GM19035 (cell line): ENCODE data around the gene LPAR1.
"Not testable (repeated sequence)": the region's sequence is repeated elsewhere in the genome, so short reads cannot be mapped to it uniquely, and the experiment has no call there.

Source experiments
- ATAC-seq: cut with Tn5 transposase; IDR thresholded peaks from one replicate; pipeline ENCODE4 v1.9.1; 2021; ENCODE audit not compliant: unreplicated experiment

LPAR1 gene

DNA sequence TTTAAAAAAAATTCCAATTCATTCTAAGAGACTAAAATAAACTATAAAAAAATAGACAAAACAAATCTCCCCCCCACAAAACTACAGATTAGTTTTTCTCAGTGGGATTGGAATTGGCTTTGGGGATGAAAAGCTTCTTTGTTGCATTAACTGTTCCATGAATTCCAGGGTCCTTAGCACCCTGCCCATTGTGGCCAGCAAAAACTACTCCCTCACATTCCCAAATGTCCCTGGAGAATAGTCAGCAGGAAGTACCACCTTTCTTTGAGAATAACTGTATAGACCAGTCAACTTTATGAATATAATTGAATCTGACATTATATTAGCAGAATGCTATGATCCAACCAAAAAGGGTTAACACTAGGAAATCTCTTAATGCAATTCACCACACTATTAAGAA, 147.9 kb downstream of the LPAR1 start:
- no peak for ATAC-seq

DNA sequence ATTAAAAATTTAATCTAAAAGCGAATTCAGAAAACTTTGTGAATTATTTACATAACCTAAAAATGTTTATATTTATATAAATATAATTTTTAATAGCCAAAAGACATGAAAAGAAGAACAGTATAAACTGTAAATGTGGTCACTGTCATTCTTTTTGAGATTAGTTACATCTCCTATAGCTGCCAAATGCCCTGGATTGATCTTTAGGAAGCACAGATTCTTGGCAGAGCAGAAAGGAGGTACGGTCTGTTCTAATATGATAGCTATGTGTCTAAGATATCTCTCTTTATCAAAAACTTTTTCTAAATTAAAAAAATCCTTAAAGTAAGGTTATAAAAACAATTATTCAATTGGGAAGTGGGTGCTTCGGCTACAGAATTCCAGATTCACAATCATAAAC, 151.0 kb downstream of the LPAR1 start:
- no peak for ATAC-seq

DNA sequence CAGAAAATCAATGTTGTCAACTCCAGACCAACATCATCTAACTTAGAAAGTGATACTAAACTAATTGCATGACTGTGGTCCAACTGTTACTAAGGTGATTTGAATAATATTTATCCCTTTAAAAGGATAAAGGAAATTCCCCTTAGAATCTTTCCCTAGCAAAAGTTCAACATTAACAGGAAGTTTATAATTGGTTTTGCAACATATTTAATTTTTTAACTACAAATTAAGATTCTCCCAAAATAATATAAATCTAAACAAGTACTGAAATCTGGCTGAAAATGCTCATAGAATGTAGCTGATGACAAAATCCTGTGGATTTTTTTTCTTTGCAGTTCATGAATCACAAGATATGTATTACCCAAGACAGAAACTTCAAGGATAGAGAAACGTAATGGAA, 151.4 kb downstream of the LPAR1 start:
- no peak for ATAC-seq

DNA sequence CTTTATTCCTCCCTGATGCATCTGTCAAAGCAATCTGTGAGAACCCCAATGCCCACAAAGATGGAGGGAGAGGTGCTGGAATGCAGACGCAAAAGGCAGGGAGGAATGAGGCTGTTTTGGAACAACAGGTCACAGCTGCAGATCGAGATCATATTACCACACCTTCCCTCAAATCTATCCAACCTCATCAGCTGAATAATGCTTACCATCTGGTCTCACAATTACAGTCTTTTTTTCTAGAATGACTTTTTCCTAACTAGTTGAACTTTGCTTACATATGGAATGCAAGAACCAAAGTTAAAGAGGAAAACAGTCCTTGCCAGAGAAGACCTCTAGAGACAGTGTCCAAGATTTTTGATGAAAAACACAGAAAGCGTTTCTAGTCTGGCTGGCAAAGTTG, 158.1 kb downstream of the LPAR1 start:
- ATAC-seq: no peak

DNA sequence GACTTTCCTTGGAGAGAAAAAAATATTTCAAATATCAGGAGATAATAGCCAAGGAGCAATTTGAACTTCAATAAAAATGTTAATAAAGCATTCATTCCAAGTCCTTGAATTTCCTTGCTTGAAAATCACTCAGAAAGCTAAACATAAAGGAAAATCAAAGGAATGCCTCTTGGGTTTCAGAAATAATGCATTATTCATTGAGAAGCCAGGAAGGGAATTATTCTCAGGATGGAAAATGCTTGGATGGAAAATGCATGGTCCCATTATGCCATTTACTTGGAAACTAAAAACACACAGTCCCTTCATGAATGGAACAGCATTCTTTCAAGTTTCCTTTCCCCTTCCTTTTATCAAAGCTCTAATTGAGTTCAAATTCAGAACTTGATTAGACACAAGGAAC, 160.9 kb downstream of the LPAR1 start:
- ATAC-seq: no peak

DNA sequence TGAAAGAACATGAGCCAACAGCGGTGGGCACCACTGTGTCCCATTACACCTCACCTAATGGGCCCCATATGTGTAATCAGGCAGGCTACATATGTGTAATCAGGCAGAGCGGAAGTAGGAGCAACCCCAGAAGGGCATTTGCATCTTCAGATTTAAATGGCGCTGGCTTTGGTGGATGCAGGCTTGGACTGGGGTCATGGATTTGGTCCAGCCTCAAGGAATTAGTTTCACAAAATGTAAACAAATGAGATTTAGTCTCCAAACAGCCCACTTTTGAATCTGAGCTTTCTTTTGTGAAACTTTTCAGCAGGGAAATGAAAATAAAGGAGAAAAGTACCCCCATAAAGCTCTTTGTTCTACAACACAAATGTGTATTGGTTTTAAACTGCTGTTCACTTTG, 161.3 kb downstream of the LPAR1 start:
- ATAC-seq: no peak

DNA sequence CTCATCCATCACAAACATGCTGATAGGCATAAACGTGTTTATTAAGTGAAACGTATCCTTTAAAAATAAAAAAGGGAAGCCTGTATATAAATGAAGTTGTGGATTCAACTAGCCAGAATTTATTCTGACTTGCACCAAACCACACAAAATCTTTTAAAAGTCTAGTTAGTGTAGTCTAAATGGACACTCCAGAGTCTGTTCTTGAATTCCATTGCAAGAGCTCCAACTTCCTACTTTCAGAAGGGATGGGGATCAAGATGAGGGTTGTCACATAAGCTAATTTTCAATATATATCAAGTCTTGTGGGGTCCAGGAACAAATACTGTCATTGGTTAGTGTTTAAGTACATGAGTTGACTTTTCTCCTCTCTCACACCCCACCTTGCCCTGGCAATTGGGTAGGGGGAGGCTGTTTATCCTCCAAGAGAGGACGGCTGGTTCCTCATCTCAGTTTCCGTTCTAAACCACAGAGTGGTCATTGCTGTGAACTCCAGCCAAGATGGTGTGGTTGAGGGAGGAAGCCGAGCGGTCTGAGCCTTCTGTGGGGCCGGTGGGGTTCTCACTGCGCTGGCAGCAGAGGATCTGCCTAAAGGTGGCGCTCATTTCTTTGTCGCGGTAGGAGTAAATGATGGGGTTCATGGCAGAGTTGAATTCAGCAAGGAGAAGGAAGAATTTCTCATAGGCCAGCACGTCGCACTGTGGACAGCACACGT, 163.2 kb downstream of the LPAR1 start:
- ATAC-seq: peak; percentile 82

DNA sequence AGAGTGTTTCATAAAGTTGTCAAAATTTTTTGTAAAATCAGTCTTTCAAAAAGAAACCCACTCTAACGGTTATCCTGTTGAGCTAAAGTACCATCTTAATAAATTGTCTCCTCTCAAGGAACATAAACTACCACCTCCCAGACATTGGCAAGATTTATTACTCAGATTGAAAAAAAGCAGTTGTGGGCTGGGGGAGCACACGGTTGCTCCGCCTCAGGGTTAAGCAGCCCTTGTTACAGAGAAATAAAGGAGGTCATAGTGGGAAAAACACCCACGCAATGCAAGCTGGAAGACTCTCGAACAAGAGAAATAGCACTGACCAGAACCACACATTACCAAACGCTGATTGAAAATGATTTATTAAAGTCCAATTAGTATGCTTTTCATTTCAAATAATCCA, 165.3 kb downstream of the LPAR1 start:
- ATAC-seq: no peak

DNA sequence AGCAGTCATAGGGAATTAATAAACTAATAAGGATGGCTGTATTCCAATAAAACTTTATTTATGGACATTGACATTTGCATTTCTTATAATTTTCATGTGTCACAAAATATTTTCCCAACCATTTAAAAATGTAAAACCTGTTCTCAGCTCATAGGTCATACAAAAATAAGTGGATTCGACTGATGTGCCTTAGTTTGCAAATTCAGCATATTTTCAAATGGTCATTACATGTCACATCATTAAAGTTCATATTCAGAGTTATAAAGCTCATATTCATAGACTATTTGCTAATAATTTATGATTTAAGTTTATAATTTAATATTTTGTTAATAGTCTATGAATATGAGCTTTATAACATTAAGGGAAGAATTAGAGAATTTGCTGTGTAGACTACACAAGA, 166.5 kb downstream of the LPAR1 start:
- ATAC-seq: no peak

DNA sequence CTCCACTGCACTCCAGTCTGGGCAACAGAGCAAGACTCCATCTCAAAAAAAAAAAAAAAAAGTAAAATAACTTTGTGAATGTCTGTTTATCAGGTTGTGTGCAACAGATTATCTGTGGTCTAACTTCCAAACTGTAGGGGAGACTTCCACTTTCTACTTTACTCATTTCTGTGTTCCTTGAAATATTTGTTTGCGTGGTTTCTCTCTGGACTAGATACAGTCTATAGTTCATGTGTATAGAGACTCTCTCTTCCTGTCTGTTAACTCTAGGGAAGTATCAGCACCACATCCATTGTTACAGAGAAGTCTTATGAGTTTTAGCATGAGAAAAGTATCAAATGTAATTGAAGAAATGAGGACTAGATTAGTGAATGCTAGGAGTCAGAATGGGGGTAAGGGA, 168.3 kb downstream of the LPAR1 start:
- no peak for ATAC-seq

DNA sequence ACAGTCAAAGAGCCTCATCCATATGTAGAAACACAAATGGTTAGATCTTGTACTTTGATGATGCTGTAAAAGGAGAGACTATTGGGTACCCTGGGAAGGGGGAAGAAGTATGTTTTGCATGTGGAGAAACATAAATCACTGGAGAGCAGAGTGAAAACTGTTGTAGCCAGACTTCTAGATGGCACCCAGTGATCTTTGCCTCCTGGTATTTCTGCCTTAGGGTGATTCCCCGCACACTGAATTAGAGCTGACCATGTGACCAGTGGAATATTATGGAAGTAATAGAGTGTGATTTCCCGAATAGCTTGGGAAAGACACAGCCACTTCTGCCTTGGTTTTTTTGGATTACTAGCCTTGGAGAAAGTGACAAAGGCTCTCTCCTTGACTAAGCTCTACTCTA, 174.3 kb downstream of the LPAR1 start:
- no peak for ATAC-seq

DNA sequence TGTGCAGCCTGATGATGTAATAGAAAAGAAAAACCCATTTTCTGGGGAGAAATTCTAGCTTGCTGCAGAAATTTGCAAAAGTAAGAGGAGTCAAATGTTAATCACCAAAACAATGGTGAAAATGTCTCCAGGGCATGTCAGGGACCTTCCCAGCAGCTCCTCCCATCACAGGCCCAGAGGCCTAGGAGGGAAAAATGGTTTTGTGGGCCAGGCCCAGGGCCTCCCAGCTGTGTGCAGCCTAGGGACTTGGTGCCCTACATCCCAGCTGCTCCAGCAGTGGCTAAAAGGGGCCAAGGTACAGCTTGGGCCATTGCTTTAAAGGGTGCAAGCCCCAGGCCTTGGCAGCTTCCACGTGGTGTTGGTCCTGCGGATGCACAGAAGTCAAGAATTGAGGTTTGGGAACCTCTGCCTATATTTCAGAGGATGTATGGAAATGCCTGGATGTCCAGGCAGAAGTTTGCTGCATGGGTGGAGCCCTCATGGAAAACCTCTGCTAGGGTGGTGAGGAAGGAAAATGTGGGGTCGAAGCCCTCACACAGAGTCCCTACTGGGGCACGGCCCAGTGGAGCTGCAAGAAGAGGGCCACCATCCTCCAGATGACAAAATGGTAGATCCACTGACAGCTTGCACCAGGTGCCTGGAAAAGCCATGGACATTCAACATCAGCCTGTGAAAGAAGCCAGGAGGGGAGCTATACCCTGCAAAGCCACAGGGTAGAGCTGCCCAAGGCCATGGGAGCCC, 176.7 kb downstream of the LPAR1 start:
- not testable (repeated sequence) for ATAC-seq

DNA sequence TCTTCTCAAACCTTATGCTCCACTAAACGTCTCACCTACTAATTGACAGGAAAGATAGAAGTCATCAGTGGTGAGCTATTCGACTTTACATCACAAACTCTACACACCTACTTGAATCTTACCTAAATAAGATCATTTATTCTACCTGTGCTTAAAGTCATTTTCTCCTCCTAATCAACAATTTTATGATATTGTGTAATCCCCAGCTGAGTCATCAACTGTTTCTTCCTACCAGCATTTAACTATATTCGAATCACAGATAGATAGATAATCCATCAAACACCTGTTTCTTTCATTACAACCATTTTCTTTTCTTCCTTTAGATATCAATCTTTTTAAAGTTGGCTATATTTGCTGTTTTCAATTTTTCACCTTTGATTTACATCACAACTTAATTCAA, 181.5 kb downstream of the LPAR1 start:
- ATAC-seq: no peak

DNA sequence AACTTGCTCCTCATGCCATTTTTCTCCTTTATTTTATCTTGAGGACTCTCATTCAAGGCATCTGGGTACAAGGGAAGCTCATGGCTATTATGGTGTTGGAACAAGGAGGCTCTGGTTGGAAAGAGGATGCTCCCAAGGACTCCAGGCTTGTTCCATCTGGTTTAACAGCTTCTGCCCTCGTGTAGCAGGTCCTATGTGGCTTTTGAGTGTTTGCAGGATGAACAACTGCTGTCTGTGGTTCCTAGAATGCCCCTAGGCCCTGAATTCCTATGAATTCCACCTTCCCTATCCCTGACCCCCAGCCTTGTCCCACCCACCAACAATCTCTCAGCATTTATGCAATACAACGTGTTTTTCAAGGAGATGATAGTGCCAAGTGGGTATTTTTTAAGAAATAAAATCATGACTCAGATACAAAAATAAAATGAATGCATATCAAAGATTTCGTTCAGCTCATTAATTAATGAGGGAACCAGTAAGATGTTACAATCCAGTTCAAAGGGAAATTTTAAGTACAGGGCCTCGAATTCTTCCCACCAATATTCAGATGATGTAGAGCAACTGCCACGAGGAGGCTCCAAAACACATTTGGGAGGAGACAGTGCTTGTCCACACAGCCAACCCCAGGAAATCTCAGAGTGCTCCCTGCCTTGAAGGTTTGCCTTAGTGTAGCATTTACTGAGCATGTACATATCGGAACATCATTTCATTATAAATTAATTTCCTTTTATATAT, 187.7 kb downstream of the LPAR1 start:
- no peak for ATAC-seq

DNA sequence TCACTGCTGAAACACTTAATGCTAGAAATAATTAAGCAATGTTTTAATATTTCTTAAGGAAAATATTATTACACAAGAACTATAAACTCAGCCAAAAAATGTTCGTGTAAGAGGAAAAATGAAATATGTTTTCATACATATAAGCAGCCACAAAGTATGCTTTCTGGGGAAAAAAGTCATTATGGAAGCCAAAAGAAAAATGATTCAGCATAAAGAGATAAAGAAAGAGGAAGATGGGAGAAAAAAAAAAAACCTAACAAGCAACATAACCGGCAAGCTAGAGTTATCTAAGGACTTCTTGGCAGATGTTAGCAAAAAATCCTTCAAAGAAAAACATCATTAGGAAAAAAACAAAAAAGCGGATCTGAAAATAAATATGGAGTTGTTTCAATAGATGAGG, 190.6 kb downstream of the LPAR1 start:
- no peak for ATAC-seq

DNA sequence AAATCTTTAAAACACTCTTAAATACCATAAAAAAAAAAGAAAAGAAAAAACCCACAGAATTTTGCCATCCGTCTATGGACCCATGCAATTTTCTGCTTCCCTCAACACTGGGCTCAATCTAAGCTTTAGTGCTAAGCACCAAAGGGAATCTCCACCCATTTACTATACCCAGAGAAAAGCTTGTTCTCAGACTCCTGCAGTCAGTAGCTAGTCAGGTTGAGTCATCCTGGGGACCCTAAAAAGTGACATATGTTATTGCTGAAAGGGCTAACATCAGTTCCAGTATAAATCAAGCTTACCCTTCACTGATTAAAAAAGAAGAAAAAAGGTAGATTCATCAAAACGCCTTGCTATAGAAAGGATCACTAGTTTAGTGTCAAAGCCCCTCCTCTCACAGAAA, 192.1 kb downstream of the LPAR1 start:
- no peak for ATAC-seq

DNA sequence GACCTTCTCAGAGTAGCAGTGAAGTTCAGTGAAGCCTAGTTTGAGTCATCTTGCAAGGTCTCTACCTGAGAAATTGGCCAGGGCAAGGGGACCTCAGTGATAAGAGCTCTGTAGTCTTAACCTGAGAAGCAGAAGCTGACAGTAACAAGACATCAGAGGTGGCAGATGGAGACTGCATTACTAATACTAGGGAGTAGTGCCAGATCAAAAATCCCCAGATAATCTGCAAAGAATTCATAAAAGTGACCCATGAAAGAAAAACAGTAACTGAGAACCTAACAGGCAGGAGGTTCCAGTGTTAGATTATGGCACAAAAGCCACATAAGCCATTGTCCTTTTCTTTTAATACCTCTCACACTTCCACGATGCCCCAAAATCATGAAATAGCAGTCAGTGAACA, 194.1 kb downstream of the LPAR1 start:
- no peak for ATAC-seq

DNA sequence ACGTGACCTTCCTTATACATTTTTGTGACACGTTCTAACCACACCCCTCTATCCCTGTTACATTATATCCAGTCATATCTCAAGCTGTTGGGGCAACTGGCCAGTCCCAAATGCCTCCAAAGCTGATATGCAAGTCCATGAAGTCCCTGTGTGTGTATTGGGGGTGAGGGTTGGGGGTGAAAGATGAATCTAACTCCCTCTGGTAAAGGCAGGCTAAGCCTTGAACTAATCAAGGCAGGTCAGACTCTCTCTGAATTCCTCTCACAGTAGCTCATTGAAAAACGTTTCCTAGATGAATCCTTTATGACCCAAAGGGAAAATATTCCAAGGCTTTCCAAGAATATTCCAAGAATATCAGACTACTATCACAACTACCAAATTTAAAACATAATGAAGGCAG, 195.3 kb downstream of the LPAR1 start:
- no peak for ATAC-seq

DNA sequence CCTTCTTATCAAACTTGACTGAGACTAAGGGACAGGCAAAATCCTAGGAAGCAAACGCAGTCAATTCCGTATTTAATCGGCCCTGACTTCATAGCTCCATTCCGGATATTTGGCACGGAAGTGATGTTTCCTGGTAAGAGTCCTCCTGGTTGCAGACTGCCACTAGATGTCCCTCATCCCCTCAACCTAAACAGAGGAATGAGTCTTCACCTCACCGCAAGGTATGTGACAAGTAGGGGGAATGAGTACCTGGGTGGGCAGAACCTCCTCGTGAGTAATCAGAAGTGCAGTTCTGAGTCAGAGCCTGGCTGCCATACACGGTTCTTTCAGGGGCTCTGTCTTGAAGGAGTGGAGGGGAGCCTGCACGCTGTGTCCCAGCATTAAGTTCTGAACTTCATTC, 196.1 kb downstream of the LPAR1 start:
- ATAC-seq: no peak

DNA sequence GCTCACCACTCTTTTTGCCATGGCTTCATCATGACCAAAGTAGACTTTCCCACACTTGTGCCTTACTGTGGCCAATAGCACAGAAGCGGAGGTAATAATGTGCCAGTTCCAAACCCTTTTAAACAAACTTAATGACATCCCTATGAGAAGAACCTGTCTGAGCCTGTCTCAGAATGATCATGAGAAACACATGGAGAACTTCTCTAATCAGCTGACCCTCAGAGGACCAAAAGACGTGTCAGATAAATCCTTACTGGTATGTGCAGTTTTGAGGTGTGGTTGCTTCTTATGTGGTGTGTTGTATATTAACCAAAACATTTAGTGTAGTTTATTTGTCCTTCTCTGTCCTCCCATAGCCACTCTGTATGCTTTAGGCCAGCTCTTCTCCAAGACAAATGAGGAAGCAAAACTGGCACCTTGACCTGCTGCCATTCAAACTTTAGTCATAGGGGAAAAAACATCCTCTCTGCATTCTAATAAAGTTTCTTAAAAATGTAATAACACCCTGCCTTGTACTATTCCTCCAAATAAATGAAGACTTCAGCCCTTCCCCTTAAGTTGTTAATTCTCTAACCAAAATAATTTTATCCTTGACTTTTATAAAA, 200.8 kb downstream of the LPAR1 start:
- no peak for ATAC-seq

DNA sequence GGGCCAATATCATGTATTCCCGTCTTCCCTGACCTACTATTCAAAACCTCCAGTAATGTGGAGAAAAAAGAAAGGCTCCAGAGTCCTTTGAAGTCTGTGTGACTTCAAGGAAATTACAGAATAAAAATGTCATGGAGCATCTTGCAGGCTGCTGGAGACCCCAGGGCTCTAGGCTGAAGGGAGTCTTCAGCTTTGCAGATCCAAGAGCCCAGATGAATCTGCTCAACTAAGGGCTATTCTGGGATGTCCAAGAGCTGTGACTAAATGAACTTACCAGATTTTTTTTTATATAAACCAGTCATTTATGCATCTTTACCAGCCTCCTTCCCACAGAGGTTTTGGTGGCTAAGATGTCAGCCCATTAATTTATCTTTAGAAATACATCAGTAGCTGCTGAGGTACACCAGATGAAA, 202.4 kb downstream of the LPAR1 start:
- no peak for ATAC-seq

DNA sequence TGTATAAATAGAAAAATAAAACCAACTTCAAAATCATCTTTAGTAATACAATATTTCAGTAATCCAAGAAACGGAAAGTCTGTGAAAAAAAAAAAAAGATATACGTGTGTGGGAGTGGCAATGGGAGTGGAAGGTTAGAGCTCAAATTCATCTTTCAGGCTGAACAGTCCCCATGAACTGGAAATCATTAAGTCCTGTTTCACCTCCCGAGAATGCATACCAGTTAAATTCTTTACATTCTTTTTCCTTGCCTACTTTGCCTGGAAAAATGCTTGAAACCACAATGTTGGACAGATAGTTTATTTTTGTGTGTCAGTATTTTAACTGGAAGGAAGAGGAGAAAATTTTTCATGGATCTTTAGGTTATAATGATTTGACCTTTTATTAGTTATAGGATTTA, 202.9 kb downstream of the LPAR1 start:
- no peak for ATAC-seq
